ENCODE data around the gene C1orf52. TPM values are rescaled to one million over a fixed set of nuclear protein-coding genes. Genes with fewer than 3 reads are reported as not detected.
A peak's percentile ranks its signal among the peaks of the same experiment; 100 is the strongest.

The C1orf52 gene
- total RNA-seq, 1 donor from 2014 or later, result 13.0 TPM

- TF ChIP-seq POLR2AphosphoS5 (IDR thresholded peaks at IDR 0.05; ENCODE audit: insufficient read depth in 1 of 2, low read depth in 1 of 2) (no peak), POLR2A (IDR thresholded peaks at IDR 0.05) (no peak), CTCF (IDR thresholded peaks at IDR 0.05) (no peak)
- intact Hi-C loops (cut with DNase I), result loop anchor here (5.0 kb wide), 1 partner anchor 49 kb away; no protein-coding TSS in a partner anchor
- Histone ChIP-seq H3K27ac (no peak overlapping the region), H3K9me3 (no peaks in the 10 kb centered on the region), H3K36me3 (no peaks in the 10 kb centered on the region), H3K4me1 (peaks cover 29% of the 10 kb centered on the region), H3K4me3 (no peak overlapping the region), H3K27me3 (no peaks in the 10 kb centered on the region)
- no peak for DNase-seq (ENCODE audit: extremely low spot score in 2 of 2)
These were observed 55.8 kb downstream of the C1orf52 start for GRCh38 chr1:85203573-85204171.

GRCh38 chr1:85202864-85203255, 56.6 kb downstream of the C1orf52 start:
- Histone ChIP-seq H3K9me3 (no peaks in the 10 kb centered on the region), H3K4me1 (peaks cover 38% of the 10 kb centered on the region), H3K27me3 (no peaks in the 10 kb centered on the region), H3K27ac (no peak overlapping the region), H3K36me3 (no peaks in the 10 kb centered on the region), H3K4me3 (no peak overlapping the region)
- intact Hi-C loops (cut with DNase I), result loop anchor here (5.0 kb wide), 1 partner anchor 49 kb away; no protein-coding TSS in a partner anchor
- TF ChIP-seq CTCF (IDR thresholded peaks at IDR 0.05) (no peak), POLR2AphosphoS5 (IDR thresholded peaks at IDR 0.05; ENCODE audit: insufficient read depth in 1 of 2, low read depth in 1 of 2) (no peak), POLR2A (IDR thresholded peaks at IDR 0.05) (no peak)
- DNase-seq (ENCODE audit: extremely low spot score in 2 of 2), result no peak

GRCh38 chr1:85202092-85202863, 57.2 kb downstream of the C1orf52 start:
- TF ChIP-seq POLR2AphosphoS5 (IDR thresholded peaks at IDR 0.05; ENCODE audit: insufficient read depth in 1 of 2, low read depth in 1 of 2), result no peak
- no peak for TF ChIP-seq POLR2A (IDR thresholded peaks at IDR 0.05)
- TF ChIP-seq CTCF (IDR thresholded peaks at IDR 0.05), result no peak
- no peaks in the 10 kb centered on the region for H3K36me3 ChIP-seq
- H3K4me1 ChIP-seq, result peaks cover 42% of the 10 kb centered on the region
- peak overlapping the region; percentile 92 for H3K27ac ChIP-seq
- DNase-seq (ENCODE audit: extremely low spot score in 2 of 2), result no peak
- peak overlapping the region; percentile 53 to 68 for H3K4me3 ChIP-seq
- intact Hi-C loops (cut with DNase I), result loop anchor here (5.0 kb wide), 1 partner anchor 50 kb away; no protein-coding TSS in a partner anchor
- no peaks in the 10 kb centered on the region for H3K9me3 ChIP-seq
- no peaks in the 10 kb centered on the region for H3K27me3 ChIP-seq

- Histone ChIP-seq H3K27ac (peak overlapping the region; percentile 92), H3K27me3 (no peaks in the 10 kb centered on the region), H3K4me1 (peaks cover 46% of the 10 kb centered on the region), H3K4me3 (peak overlapping the region; percentile 53 to 68), H3K9me3 (no peaks in the 10 kb centered on the region), H3K36me3 (no peaks in the 10 kb centered on the region)
- intact Hi-C loops (cut with DNase I), result loop anchor here (5.0 kb wide), 1 partner anchor 51 kb away; no protein-coding TSS in a partner anchor
- TF ChIP-seq POLR2AphosphoS5 (IDR thresholded peaks at IDR 0.05; ENCODE audit: insufficient read depth in 1 of 2, low read depth in 1 of 2), result peak in 1 of 2 donors; percentile 81
- TF ChIP-seq CTCF (IDR thresholded peaks at IDR 0.05), result no peak
- TF ChIP-seq POLR2A (IDR thresholded peaks at IDR 0.05), result peak in 1 of 2 donors; percentile 70
- no peak for DNase-seq (ENCODE audit: extremely low spot score in 2 of 2)
These were observed 57.9 kb downstream of the C1orf52 start for GRCh38 chr1:85201340-85202091.
